Neural cell (in vitro differentiated cells): ENCODE data around the gene TMEM132C. TPM values are rescaled to one million over a fixed set of nuclear protein-coding genes. Genes with fewer than 3 reads are reported as not detected.

Experiments
- H2AFZ ChIP-seq: fragments of 200-600, 300-800 bp; sonication (generic), shearing (Covaris generic); 2 replicates; pipeline ENCODE4 v1.6.0; 2014; ENCODE audit warnings: low read depth, mild to moderate bottlenecking, antibody characterized with exemption, low read length, moderate library complexity
- H3F3A ChIP-seq: fragments of 200-600 bp; shearing (Covaris generic); 2 replicates; pipeline ENCODE4 v1.6.1; 2016; ENCODE audit warnings: mild to moderate bottlenecking, moderate library complexity, mixed read lengths, antibody characterized with exemption, low read length; ENCODE audit not compliant: insufficient read depth, poor library complexity, severe bottlenecking
- H3K27ac ChIP-seq: fragments of 200-600, 300-800 bp; sonication (generic), shearing (Covaris generic); 2 replicates; pipeline ENCODE4 v1.5.1; 2014; ENCODE audit warnings: mild to moderate bottlenecking, low read length, moderate library complexity
- H3K27me3 ChIP-seq: fragments of 300-800, 200-600 bp; sonication (generic), shearing (Covaris generic); 2 replicates; pipeline ENCODE4 v1.6.0; 2014; ENCODE audit warnings: mild to moderate bottlenecking, low read depth, low read length, moderate library complexity; ENCODE audit not compliant: insufficient read depth
- H3K36me3 ChIP-seq: fragments of 300-800, 200-600 bp; sonication (generic), shearing (Covaris generic); 2 replicates; pipeline ENCODE4 v1.5.1; 2014; ENCODE audit warnings: mild to moderate bottlenecking, antibody characterized with exemption, low read length, moderate library complexity; ENCODE audit not compliant: insufficient read depth
- H3K4me2 ChIP-seq: fragments of 300-800, 200-600 bp; sonication (generic), shearing (Covaris generic); 2 replicates; pipeline ENCODE4 v1.6.0; 2014; ENCODE audit warnings: mild to moderate bottlenecking, low read length
- H3K4me3 ChIP-seq: fragments of 300-800, 200-600 bp; sonication (generic), shearing (Covaris generic); 2 replicates; pipeline ENCODE4 v1.5.1; 2014; ENCODE audit warnings: mild to moderate bottlenecking, low read length, moderate library complexity
- H3K79me2 ChIP-seq: fragments of 200-600 bp; shearing (Covaris generic); replicated peaks from 2 replicates; pipeline ENCODE4 v1.6.0; 2014; ENCODE audit warnings: mild to moderate bottlenecking, low read length, moderate library complexity; ENCODE audit not compliant: insufficient read depth
- H3K9ac ChIP-seq: fragments of 300-800, 200-600 bp; sonication (generic), shearing (Covaris generic); 2 replicates; pipeline ENCODE4 v1.6.1; 2016; ENCODE audit warnings: mild to moderate bottlenecking, low read length, mixed read lengths
- H3K9me2 ChIP-seq: fragments of 200-600 bp; shearing (Covaris generic); 2 replicates; pipeline ENCODE4 v1.6.1; 2016; ENCODE audit warnings: mild to moderate bottlenecking, low read length, mixed read lengths; ENCODE audit not compliant: insufficient read depth
- H3K9me3 ChIP-seq: fragments of 200-600, 300-800 bp; sonication (generic), shearing (Covaris generic); 2 replicates; pipeline ENCODE4 v1.6.1; 2016; ENCODE audit warnings: mild to moderate bottlenecking, mixed run types, low read length, moderate library complexity, mixed read lengths
- H4K20me1 ChIP-seq: fragments of 200-600 bp; shearing (Covaris generic); 2 replicates; pipeline ENCODE4 v1.6.1; 2016; ENCODE audit warnings: mild to moderate bottlenecking, mixed run types; ENCODE audit not compliant: insufficient read depth
- EP300 ChIP-seq: fragments of 450-650 bp; conservative IDR thresholded peaks from 2 replicates; pipeline ENCODE4 v1.6.1; 2014; ENCODE audit warnings: antibody characterized with exemption, mild to moderate bottlenecking, moderate library complexity; ENCODE audit not compliant: poor library complexity, severe bottlenecking
- EZH2 ChIP-seq: fragments of 200-600, 300-800 bp; shearing (Covaris generic), sonication (generic); IDR thresholded peaks from 2 replicates; pipeline ENCODE4 v1.6.1; 2014; ENCODE audit warnings: antibody characterized with exemption, low read length, borderline replicate concordance, mild to moderate bottlenecking; ENCODE audit not compliant: insufficient read depth, poor library complexity, severe bottlenecking
- MXI1 ChIP-seq: fragments of 450-650 bp; conservative IDR thresholded peaks from 2 replicates; pipeline ENCODE4 v1.6.1; 2014; ENCODE audit warnings: antibody characterized with exemption, mild to moderate bottlenecking; ENCODE audit not compliant: poor library complexity, severe bottlenecking
- POLR2AphosphoS5 ChIP-seq: IDR thresholded peaks from 2 replicates; pipeline ENCODE4 v1.6.1; 2012
- RAD21 ChIP-seq: fragments of 450-650 bp; conservative IDR thresholded peaks from 2 replicates; pipeline ENCODE4 v1.6.1; 2014; ENCODE audit warnings: antibody characterized with exemption, mild to moderate bottlenecking, moderate library complexity
- SMC3 ChIP-seq: fragments of 450-650 bp; conservative IDR thresholded peaks from 2 replicates; pipeline ENCODE4 v1.6.1; 2014; ENCODE audit warnings: antibody characterized with exemption, mild to moderate bottlenecking, moderate library complexity; ENCODE audit not compliant: poor library complexity
- TAF1 ChIP-seq: IDR thresholded peaks from 2 replicates; pipeline ENCODE4 v1.6.1; 2012; ENCODE audit warnings: low read depth
- polyA plus RNA-seq: library from polyadenylated mRNA; depleted of rRNA; stranded (reverse); fragments of >200 nt; gene quantifications from 2 replicates; pipeline ENCODE4 v1.2.3, GENCODE V29; 2014
- TF ChIP-seq, protein P1 (sequence below): fragments of 450-650 bp; IDR thresholded peaks from 2 replicates; pipeline ENCODE4 v1.5.1; 2014; ENCODE audit warnings: antibody characterized with exemption, mild to moderate bottlenecking, moderate library complexity; ENCODE audit not compliant: poor library complexity, severe bottlenecking
- TF ChIP-seq, protein P2 (sequence below): IDR thresholded peaks from 2 replicates; pipeline ENCODE4 v1.6.1; 2012; ENCODE audit warnings: borderline replicate concordance

The TMEM132C gene
- polyA plus RNA-seq, 1 donor from 2014 or later = 0.06 TPM

DNA sequence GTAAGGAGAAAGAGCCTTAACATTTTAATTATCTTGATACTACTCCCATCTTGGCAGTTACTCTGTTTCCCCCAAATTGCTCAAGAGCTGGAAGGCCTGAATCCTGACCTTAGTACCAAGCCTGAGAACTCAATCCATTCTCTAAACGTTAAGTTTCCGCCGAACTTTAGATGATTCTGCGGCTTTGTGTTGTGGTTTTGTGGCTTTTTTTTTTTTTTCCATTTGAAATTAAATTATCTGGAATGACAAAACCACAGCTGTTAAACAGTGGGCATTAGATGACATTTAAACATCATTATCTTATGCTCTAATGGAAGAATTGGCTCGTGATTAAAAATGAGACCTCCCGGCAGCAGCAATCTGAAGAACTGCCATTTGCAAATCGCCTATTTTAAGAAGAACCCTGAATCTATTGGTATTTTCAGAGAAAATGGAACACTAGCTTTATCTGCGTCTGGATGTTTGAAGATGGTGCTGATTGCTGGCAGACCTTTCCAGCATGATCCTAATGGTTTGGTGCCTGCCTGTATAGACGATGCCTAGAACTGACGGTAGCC lies 38.4 kb downstream of the TMEM132C start:
- Histone ChIP-seq H3K9me2 (no peaks in the 10 kb centered on the region), H3K36me3 (no peaks in the 10 kb centered on the region), H3K27me3 (no peaks in the 10 kb centered on the region), H2AFZ (no peak overlapping the region), H3K27ac (no peak overlapping the region), H3F3A (no peaks in the 10 kb centered on the region), H3K4me3 (no peak overlapping the region), H3K4me2 (no peak overlapping the region), H3K9ac (no peak overlapping the region), H3K9me3 (no peaks in the 10 kb centered on the region), H3K79me2 (no peaks in the 10 kb centered on the region), H4K20me1 (no peaks in the 10 kb centered on the region)
- TF ChIP-seq TAF1 = no peak
- TF ChIP-seq SMC3 = no peak
- TF ChIP-seq EZH2 = no peak
- TF ChIP-seq POLR2AphosphoS5 = no peak

DNA sequence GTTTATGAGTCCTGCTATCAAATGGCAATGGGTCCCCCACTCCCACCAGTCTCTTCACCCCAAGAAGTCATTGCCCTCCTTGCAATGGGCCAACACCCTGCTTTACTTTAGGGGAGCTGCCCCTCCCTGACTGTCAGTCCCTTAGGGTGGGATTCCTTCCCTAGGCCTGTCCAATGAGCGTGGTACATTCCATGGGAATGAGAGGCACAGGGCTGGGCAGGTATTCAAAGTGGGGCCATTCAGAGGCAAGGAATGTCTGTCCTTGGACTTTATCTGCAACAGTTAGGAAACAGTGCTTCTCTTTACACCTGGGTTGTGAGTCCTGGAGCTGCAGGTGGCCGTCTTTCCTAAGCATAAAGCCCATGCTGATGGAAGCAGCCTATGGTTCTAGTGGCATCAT lies 40.8 kb downstream of the TMEM132C start:
- H3K9me3 ChIP-seq = no peaks in the 10 kb centered on the region

More for the DNA sequence above, 40.8 kb downstream of the TMEM132C start:
- H3K36me3 ChIP-seq = no peaks in the 10 kb centered on the region
- H3K9me2 ChIP-seq = no peaks in the 10 kb centered on the region
- no peaks in the 10 kb centered on the region for H3K79me2 ChIP-seq
- H3K27ac ChIP-seq = no peak overlapping the region
- no peak overlapping the region for H3K4me3 ChIP-seq
- no peak overlapping the region for H2AFZ ChIP-seq
- no peak for TF ChIP-seq POLR2AphosphoS5
- TF ChIP-seq EZH2 = no peak
- TF ChIP-seq TAF1 = no peak
- no peak for TF ChIP-seq EP300
- no peak for TF ChIP-seq MXI1
- TF ChIP-seq SMC3 = no peak
- TF ChIP-seq, protein P1, sequence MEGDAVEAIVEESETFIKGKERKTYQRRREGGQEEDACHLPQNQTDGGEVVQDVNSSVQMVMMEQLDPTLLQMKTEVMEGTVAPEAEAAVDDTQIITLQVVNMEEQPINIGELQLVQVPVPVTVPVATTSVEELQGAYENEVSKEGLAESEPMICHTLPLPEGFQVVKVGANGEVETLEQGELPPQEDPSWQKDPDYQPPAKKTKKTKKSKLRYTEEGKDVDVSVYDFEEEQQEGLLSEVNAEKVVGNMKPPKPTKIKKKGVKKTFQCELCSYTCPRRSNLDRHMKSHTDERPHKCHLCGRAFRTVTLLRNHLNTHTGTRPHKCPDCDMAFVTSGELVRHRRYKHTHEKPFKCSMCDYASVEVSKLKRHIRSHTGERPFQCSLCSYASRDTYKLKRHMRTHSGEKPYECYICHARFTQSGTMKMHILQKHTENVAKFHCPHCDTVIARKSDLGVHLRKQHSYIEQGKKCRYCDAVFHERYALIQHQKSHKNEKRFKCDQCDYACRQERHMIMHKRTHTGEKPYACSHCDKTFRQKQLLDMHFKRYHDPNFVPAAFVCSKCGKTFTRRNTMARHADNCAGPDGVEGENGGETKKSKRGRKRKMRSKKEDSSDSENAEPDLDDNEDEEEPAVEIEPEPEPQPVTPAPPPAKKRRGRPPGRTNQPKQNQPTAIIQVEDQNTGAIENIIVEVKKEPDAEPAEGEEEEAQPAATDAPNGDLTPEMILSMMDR = no peak
- TF ChIP-seq, protein P2, sequence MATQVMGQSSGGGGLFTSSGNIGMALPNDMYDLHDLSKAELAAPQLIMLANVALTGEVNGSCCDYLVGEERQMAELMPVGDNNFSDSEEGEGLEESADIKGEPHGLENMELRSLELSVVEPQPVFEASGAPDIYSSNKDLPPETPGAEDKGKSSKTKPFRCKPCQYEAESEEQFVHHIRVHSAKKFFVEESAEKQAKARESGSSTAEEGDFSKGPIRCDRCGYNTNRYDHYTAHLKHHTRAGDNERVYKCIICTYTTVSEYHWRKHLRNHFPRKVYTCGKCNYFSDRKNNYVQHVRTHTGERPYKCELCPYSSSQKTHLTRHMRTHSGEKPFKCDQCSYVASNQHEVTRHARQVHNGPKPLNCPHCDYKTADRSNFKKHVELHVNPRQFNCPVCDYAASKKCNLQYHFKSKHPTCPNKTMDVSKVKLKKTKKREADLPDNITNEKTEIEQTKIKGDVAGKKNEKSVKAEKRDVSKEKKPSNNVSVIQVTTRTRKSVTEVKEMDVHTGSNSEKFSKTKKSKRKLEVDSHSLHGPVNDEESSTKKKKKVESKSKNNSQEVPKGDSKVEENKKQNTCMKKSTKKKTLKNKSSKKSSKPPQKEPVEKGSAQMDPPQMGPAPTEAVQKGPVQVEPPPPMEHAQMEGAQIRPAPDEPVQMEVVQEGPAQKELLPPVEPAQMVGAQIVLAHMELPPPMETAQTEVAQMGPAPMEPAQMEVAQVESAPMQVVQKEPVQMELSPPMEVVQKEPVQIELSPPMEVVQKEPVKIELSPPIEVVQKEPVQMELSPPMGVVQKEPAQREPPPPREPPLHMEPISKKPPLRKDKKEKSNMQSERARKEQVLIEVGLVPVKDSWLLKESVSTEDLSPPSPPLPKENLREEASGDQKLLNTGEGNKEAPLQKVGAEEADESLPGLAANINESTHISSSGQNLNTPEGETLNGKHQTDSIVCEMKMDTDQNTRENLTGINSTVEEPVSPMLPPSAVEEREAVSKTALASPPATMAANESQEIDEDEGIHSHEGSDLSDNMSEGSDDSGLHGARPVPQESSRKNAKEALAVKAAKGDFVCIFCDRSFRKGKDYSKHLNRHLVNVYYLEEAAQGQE = no peak
- no peak for TF ChIP-seq RAD21
- H3K27me3 ChIP-seq = no peaks in the 10 kb centered on the region
- no peaks in the 10 kb centered on the region for H3F3A ChIP-seq
- no peak overlapping the region for H3K4me2 ChIP-seq
- no peaks in the 10 kb centered on the region for H4K20me1 ChIP-seq
- H3K9ac ChIP-seq = no peak overlapping the region
